ENCODE data around the gene KDSR. TPM values are rescaled to one million over a fixed set of nuclear protein-coding genes. Genes with fewer than 3 reads are reported as not detected.

KDSR gene
- total and polyA plus RNA-seq, 10 donors = 5.7 to 42.2 (median 32.6) TPM

DNA sequence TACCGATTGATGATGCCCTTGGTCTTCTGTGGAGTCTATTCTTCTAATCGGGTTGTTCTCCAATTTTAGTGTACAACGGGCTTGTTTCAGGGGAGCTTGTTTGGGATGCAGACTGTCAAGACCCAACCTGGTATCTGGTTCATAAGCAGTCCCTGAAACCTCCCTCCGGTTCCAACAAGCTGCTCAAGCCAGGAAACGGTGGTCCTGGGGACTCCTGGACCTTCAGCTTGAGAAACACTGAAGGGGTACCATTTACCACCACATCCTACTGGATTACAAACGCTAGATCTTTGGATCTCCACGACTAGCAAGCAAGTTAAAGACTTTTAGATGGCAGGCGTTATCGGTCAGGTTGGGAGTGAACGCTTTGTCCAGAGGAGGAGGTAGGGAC lies 49.5 kb downstream of the KDSR start:
- no peaks in the 10 kb centered on the region for H3K9me3 ChIP-seq
- no peaks in the 10 kb centered on the region for H3K36me3 ChIP-seq
- no peak for DNase-seq
- WGBS, 5 donors = 37 to 64% (median 49%) methylated on average over 10 of the region's 10 CpGs
- peaks cover 0 to 4% (median 0%) of the 10 kb centered on the region in 7 donors for H3K27me3 ChIP-seq (replicated peaks in 1 of 7)
- no peak for TF ChIP-seq CTCF (IDR thresholded peaks at IDR 0.05 in 8 of 11, conservative IDR thresholded peaks at IDR 0.05 in 3 of 11)
- no peak for TF ChIP-seq POLR2A (IDR thresholded peaks at IDR 0.05)
- TF ChIP-seq POLR2AphosphoS5 (IDR thresholded peaks at IDR 0.05) = no peak
- peaks cover 43 to 89% (median 79%) of the 10 kb centered on the region in 6 donors for H3K4me1 ChIP-seq
- peak overlapping the region; percentile 70 to 94 (median 80) for H3K4me3 ChIP-seq
- intact Hi-C loops (cut with DNase I; ENCODE audit: low total_unique reads) = loop anchor here (10.0 kb wide), 1 partner anchor 83 kb away; no protein-coding TSS in a partner anchor
- H3K27ac ChIP-seq = peak overlapping the region; percentile 85 to 97 (median 92)

DNA sequence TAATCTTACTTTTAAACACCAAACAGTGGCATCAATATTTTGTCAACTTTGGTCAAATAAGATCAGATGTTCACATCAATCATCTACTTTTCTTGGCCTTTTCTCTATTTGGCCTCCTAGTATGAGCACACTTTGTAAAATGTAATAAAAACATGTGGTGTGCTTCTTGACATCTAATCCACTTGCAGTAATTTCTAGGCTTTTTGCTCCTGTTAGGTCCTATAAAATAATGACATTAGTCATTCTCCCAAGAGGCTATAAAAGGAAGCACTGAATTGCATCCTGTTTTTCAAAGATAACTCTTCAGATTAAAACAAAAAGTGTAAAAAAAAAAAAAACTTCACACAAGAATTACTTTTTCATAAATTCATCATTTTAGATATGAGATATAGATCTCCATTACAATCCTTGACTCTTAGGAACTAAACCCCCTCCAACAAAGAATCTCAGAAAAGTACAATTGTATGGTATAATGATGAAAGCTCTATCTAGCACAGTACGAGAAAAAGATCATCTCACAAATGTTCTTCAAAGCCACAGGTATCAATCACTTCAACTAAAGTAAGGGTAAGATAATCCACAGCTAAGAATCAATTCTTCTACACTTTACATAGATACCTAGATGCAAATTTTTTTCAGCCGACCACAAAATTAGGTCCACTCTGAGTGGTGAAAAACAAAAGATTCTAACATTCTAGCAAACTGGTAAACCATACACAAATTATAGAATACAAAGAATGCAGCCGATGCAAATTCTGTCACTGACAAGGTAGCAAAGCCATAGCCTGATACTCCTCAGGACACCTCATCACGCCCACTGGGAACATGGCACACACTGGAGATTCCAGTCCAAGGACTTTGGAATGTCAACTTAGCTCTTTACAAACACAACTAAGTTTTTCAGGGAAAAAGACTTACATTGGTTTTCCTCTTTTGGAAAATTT lies 50.1 kb downstream of the KDSR start:
- H3K4me3 ChIP-seq = peak overlapping the region; percentile 70 to 94 (median 80)
- WGBS, 5 donors = 32 to 48% (median 44%) methylated on average over 4 of the region's 4 CpGs
- intact Hi-C loops (cut with DNase I; ENCODE audit: low total_unique reads) = loop anchor here (10.0 kb wide), 1 partner anchor 82 kb away; no protein-coding TSS in a partner anchor
- H3K27ac ChIP-seq = peak overlapping the region; percentile 85 to 97 (median 92)
- TF ChIP-seq POLR2AphosphoS5 (IDR thresholded peaks at IDR 0.05) (peak in 1 of 3 donors; percentile 27), CTCF (IDR thresholded peaks at IDR 0.05 in 8 of 11, conservative IDR thresholded peaks at IDR 0.05 in 3 of 11) (no peak)
- H3K36me3 ChIP-seq = no peaks in the 10 kb centered on the region
- H3K4me1 ChIP-seq = peaks cover 43 to 89% (median 78%) of the 10 kb centered on the region in 6 donors
- peaks cover 0 to 4% (median 0%) of the 10 kb centered on the region in 7 donors for H3K27me3 ChIP-seq (replicated peaks in 1 of 7)
- no peak for DNase-seq
- H3K9me3 ChIP-seq = no peaks in the 10 kb centered on the region

DNA sequence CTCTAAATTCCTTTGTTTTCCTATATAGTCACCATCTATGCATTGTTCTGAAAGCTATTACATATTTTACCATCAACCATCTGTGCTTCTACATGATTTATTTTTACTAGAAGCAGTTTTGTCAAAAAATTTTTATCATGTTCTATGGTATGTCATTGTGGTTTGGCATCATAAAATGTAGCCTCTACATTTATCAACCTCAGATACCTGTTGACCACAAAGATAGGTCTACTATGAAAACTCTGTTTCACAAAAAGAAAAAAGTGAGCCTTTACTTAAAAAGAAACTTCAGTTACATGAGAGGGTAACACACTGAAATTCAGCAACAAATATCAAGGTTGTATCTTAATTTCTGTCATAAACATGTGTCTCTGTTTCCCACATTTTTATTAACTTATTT lies 51.1 kb downstream of the KDSR start:
- TF ChIP-seq POLR2A (IDR thresholded peaks at IDR 0.05) (no peak), POLR2AphosphoS5 (IDR thresholded peaks at IDR 0.05) (no peak), CTCF (IDR thresholded peaks at IDR 0.05 in 8 of 11, conservative IDR thresholded peaks at IDR 0.05 in 3 of 11) (no peak)
- H3K9me3 ChIP-seq = no peaks in the 10 kb centered on the region
- intact Hi-C loops (cut with DNase I; ENCODE audit: low total_unique reads) = loop anchor here (10.0 kb wide), 1 partner anchor 81 kb away; no protein-coding TSS in a partner anchor
- peak overlapping the region in 7 of 8 donors; percentile 9 to 94 (median 79) for H3K4me3 ChIP-seq
- DNase-seq = no peak
- peaks cover 43 to 89% (median 79%) of the 10 kb centered on the region in 6 donors for H3K4me1 ChIP-seq
- H3K27ac ChIP-seq = peak overlapping the region; percentile 85 to 97 (median 92)
- H3K36me3 ChIP-seq = no peaks in the 10 kb centered on the region
- peaks cover 0 to 4% (median 0%) of the 10 kb centered on the region in 7 donors for H3K27me3 ChIP-seq (replicated peaks in 1 of 7)
